Skin of body (tissue), 2 donors: ENCODE data around the gene SOHLH1. TPM values are rescaled to one million over a fixed set of nuclear protein-coding genes. Genes with fewer than 3 reads are reported as not detected.

Experiments used
- DNase-seq: peaks from one replicate; lab custom pipeline; 2025; lab: John Stamatoyannopoulos, UW
- total RNA-seq: library from RNA; depleted of rRNA; stranded (reverse); fragments of >200 nt; gene quantifications from one replicate; pipeline ENCODE4 v1.2.3, GENCODE V29; 2014

Gene SOHLH1
- total RNA-seq, 1 donor from 2014 or later = not detected

GRCh38 chr9:135662758-135663450 is 36.4 kb downstream of the SOHLH1 start, which contains the start of gene LCN9:
LCN9 (plus strand) TSS chr9:135663309; CDS start chr9:135663322, 13 bp downstream.
- no peak for DNase-seq

DNA sequence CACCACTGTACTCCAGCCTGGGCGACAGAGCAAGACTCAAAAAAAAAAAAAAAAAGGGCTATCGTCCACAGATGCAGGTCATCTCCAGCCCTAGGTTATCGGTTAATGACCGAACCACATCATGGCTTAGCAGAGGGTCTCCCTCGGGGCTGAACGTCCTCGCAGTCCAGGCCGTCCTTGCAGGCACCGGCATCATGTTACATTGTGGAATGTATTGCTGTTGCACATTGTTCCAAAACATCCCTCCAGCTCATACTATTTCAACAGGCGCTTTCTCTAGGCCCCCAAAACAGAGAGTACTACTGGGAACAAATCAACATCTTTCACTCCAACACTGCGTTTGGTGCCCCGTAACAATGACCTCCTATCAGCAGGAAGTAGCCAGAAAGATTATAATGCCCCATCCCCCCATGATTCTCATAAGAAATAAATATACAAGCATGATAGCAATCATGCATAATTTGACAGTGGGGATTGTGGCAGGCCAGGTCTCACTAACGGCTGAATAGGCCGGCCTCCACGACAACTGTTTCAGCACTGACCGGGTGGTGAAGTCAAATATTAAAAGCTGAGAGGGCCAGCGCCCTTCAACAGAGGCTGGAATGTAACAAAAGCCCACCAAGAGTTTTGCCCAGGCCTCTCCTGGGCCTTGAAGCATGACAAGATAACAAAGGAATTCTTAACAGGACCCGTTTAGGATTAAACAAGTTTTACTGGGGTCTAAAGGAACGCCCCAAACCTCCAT is 37.3 kb downstream of the SOHLH1 start:
- no peak for DNase-seq

GRCh38 chr9:135660407-135660806 is 38.9 kb downstream of the SOHLH1 start:
- no peak for DNase-seq

GRCh38 chr9:135659252-135659651 is 40.0 kb downstream of the SOHLH1 start:
- no peak for DNase-seq

- DNase-seq = no peak
Observed at GRCh38 chr9:135657416-135657815, 41.9 kb downstream of the SOHLH1 start.

- no peak for DNase-seq
Observed at GRCh38 chr9:135655317-135655716, 44.0 kb downstream of the SOHLH1 start.

- DNase-seq = no peak
Observed at GRCh38 chr9:135650408-135650807, 48.9 kb downstream of the SOHLH1 start.

GRCh38 chr9:135649508-135649907 is 49.8 kb downstream of the SOHLH1 start:
- no peak for DNase-seq

GRCh38 chr9:135648494-135649410 is 50.5 kb downstream of the SOHLH1 start:
- no peak for DNase-seq

- no peak for DNase-seq
Observed at GRCh38 chr9:135647884-135648283, 51.4 kb downstream of the SOHLH1 start.

DNA sequence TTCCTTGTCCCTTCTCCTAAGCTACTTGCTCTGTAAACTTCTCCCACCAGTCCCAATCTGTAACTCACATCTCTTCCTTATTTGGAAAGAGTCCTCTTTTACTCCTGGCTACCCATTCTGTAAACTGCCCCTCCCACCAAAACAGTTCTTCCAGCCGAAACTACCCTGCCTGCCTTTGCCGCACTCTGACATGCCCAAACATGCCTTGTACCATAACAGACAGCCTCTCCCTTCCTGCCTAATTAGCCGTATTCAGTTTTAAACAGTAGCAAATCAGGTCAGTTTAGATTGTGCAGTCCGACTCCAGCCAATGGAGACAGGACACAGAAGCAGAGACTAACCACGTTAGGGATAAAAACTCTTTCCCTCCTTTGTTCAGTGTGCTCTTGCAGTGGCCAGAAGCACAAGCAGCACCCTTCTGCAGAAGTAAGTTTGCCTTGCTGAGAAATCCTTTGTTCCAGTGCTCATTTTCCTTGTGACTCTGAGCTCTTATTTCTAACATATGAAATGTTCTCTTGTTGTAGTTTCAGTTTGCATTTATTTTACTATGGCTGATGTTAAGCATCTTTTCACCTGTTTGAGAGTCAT is 54.6 kb downstream of the SOHLH1 start:
- DNase-seq = no peak

Other genes with a start within 250 kb of the SOHLH1 start
- gene PPP1R26, start 219.7 kb downstream of the SOHLH1 start, total RNA-seq = 6.8 TPM
- 9.5 TPM for gene MRPS2, start 198.8 kb downstream of the SOHLH1 start, total RNA-seq
- not detected for gene LCN1, start 178.0 kb downstream of the SOHLH1 start, total RNA-seq
- gene OBP2A, start 153.4 kb downstream of the SOHLH1 start, total RNA-seq = not detected
- not detected for gene PAEP, start 137.7 kb downstream of the SOHLH1 start, total RNA-seq
- gene GLT6D1, start 59.9 kb downstream of the SOHLH1 start, total RNA-seq = not detected
- not detected for gene LCN9, start 36.2 kb downstream of the SOHLH1 start, total RNA-seq
- 0.39 TPM for gene KCNT1, start 2.7 kb upstream of the SOHLH1 start, total RNA-seq
- gene CAMSAP1, start 208.1 kb upstream of the SOHLH1 start, total RNA-seq = 22.8 TPM